HL-60 (cell line): ENCODE measurements around the gene NNMT.

Source experiments
- DNase-seq, 2 experiments: peaks; one replicate each; pipeline ENCODE4 v3.0.0-alpha.2; 2010 to 2020; ENCODE audit warnings: low read depth in 1 of 2, low spot score in 1 of 2
- H3K27ac ChIP-seq: fragments of 250-450 bp; sonication (Bioruptor Pico); replicated peaks from 2 replicates; pipeline ENCODE4 v1.5.1; 2020; ENCODE audit warnings: mild to moderate bottlenecking, moderate library complexity
- H3K27me3 ChIP-seq: fragments of 250-450 bp; sonication (Bioruptor Pico); 2 replicates; pipeline ENCODE4 v1.5.1; 2021; ENCODE audit warnings: mild to moderate bottlenecking, moderate library complexity; ENCODE audit not compliant: insufficient read depth, poor library complexity, severe bottlenecking
- H3K4me3 ChIP-seq: replicated peaks from 2 replicates; pipeline ENCODE4 v1.5.1; 2011; ENCODE audit warnings: mild to moderate bottlenecking, control low read depth, low read length; ENCODE audit not compliant: insufficient read depth
- CTCF ChIP-seq: IDR thresholded peaks from one replicate; pipeline ENCODE4 v1.5.1; 2011; ENCODE audit warnings: low read length, control low read depth, inconsistent platforms; ENCODE audit not compliant: insufficient read depth
- GABPA ChIP-seq: IDR thresholded peaks from 2 replicates; pipeline ENCODE4 v1.6.1; 2012; ENCODE audit warnings: low read depth
- POLR2AphosphoS5 ChIP-seq: IDR thresholded peaks from 2 replicates; pipeline ENCODE4 v1.6.1; 2012; ENCODE audit warnings: low read depth
- REST ChIP-seq: IDR thresholded peaks from 2 replicates; pipeline ENCODE4 v1.6.1; 2012; ENCODE audit warnings: low read depth; ENCODE audit not compliant: insufficient replicate concordance
- SPI1 ChIP-seq: IDR thresholded peaks from 2 replicates; pipeline ENCODE4 v1.6.1; 2012; ENCODE audit warnings: low read depth, mild to moderate bottlenecking, borderline replicate concordance

The NNMT gene

GRCh38 chr11:114256176-114256966 is 39.8 kb upstream of the NNMT start:
- no peak for DNase-seq
- H3K27ac ChIP-seq: no peak overlapping the region

GRCh38 chr11:114256967-114257286 is 39.3 kb upstream of the NNMT start:
- Histone ChIP-seq H3K27ac (no peak overlapping the region), H3K27me3 (no peaks in the 10 kb centered on the region), H3K4me3 (no peak overlapping the region)
- DNase-seq: no peak
- TF ChIP-seq POLR2AphosphoS5: no peak
- TF ChIP-seq GABPA: no peak
- TF ChIP-seq REST: no peak
- no peak for TF ChIP-seq SPI1
- TF ChIP-seq CTCF: no peak

More at GRCh38 chr11:114256176-114256966, 39.8 kb upstream of the NNMT start:
- H3K27me3 ChIP-seq: no peaks in the 10 kb centered on the region
- H3K4me3 ChIP-seq: no peak overlapping the region
- TF ChIP-seq CTCF (no peak), POLR2AphosphoS5 (no peak), SPI1 (no peak), GABPA (no peak), REST (no peak)

GRCh38 chr11:114257621-114258558 is 38.3 kb upstream of the NNMT start:
- peak in 1 of 2 experiments; percentile 21 for DNase-seq
- Histone ChIP-seq H3K4me3 (no peak overlapping the region), H3K27me3 (no peaks in the 10 kb centered on the region), H3K27ac (no peak overlapping the region)
- TF ChIP-seq REST (no peak), POLR2AphosphoS5 (no peak), CTCF (no peak), SPI1 (no peak), GABPA (no peak)
